SK-N-SH treated with all-trans-retinoic acid at 6 μM for 48 hours (cell line): ENCODE data around the gene CD46.

Experiments
- ATAC-seq: fragments of 200-7000 bp; cut with Tn5 transposase; 3 replicates; pipeline ENCODE4 v1.9.1; 2020; ENCODE audit warnings: mild to moderate bottlenecking, moderate library complexity
- ARNTL ChIP-seq: fragments of 450-650 bp; formaldehyde crosslinking; IDR thresholded peaks from 2 replicates; pipeline ENCODE4 v1.5.0; 2020; ENCODE audit warnings: low read depth, mild to moderate bottlenecking, moderate library complexity, borderline replicate concordance
- CSRNP3 ChIP-seq: fragments of 250-450 bp; sonication (Bioruptor Pico); IDR thresholded peaks from 2 replicates; pipeline ENCODE4 v1.5.1; 2021; ENCODE audit warnings: mild to moderate bottlenecking, moderate library complexity
- ESRRG ChIP-seq: fragments of 250-450 bp; sonication (Bioruptor Pico); IDR thresholded peaks from 2 replicates; pipeline ENCODE4 v1.6.1; 2021; ENCODE audit warnings: mild to moderate bottlenecking
- GLIS3 ChIP-seq: fragments of 250-450 bp; sonication (Bioruptor Pico); IDR thresholded peaks from 2 replicates; pipeline ENCODE4 v1.5.0; 2020; ENCODE audit warnings: mild to moderate bottlenecking, moderate library complexity
- ISL1 ChIP-seq: fragments of 250-450 bp; sonication (Bioruptor Pico); IDR thresholded peaks from 2 replicates; pipeline ENCODE4 v2.1.2; 2022; ENCODE audit warnings: mild to moderate bottlenecking, moderate library complexity
- OSR1 ChIP-seq: fragments of 250-450 bp; sonication (Bioruptor Pico); IDR thresholded peaks from 2 replicates; pipeline ENCODE4 v1.8.0; 2022; ENCODE audit warnings: moderate library complexity, mild to moderate bottlenecking, inconsistent platforms
- PPARA ChIP-seq: fragments of 250-450 bp; sonication (Bioruptor Pico); IDR thresholded peaks from 2 replicates; pipeline ENCODE4 v1.5.0; 2020; ENCODE audit warnings: mild to moderate bottlenecking, borderline replicate concordance
- RARB ChIP-seq: fragments of 250-450 bp; sonication (Bioruptor Pico); IDR thresholded peaks from 2 replicates; pipeline ENCODE4 v1.8.0; 2021; ENCODE audit warnings: mild to moderate bottlenecking, moderate library complexity
- SNAI2 ChIP-seq: fragments of 250-450 bp; sonication (Bioruptor Pico); IDR thresholded peaks from 2 replicates; pipeline ENCODE4 v1.5.0; 2020; ENCODE audit warnings: mild to moderate bottlenecking, moderate library complexity
- TCF4 ChIP-seq: fragments of 250-450 bp; sonication (Bioruptor Pico); IDR thresholded peaks from 2 replicates; pipeline ENCODE4 v1.8.0; 2021; ENCODE audit warnings: mild to moderate bottlenecking, moderate library complexity, borderline replicate concordance
- TOX ChIP-seq: fragments of 250-450 bp; sonication (Bioruptor Pico); IDR thresholded peaks from 2 replicates; pipeline ENCODE4 v1.8.0; 2021; ENCODE audit warnings: mild to moderate bottlenecking, moderate library complexity, borderline replicate concordance
- ZC3H10 ChIP-seq: fragments of 250-450 bp; sonication (Bioruptor Pico); IDR thresholded peaks from 2 replicates; pipeline ENCODE4 v1.5.1; 2021; ENCODE audit warnings: mild to moderate bottlenecking, moderate library complexity
- ZFP3 ChIP-seq: fragments of 250-450 bp; sonication (Bioruptor Pico); IDR thresholded peaks from 2 replicates; pipeline ENCODE4 v1.5.0; 2020; ENCODE audit warnings: mild to moderate bottlenecking, moderate library complexity
- ZFP30 ChIP-seq: fragments of 450-650 bp; formaldehyde crosslinking; IDR thresholded peaks from 2 replicates; pipeline ENCODE4 v1.5.0; 2022; ENCODE audit warnings: mild to moderate bottlenecking, moderate library complexity
- ZNF565 ChIP-seq: fragments of 450-650 bp; formaldehyde crosslinking; conservative IDR thresholded peaks from 2 replicates; pipeline ENCODE4 v1.5.0; 2020; ENCODE audit warnings: low read depth, mild to moderate bottlenecking, moderate library complexity
- ZNF8 ChIP-seq: fragments of 450-650 bp; formaldehyde crosslinking; IDR thresholded peaks from 2 replicates; pipeline ENCODE4 v1.5.0; 2020; ENCODE audit warnings: mild to moderate bottlenecking, moderate library complexity
- TF ChIP-seq, protein P1 (sequence below): fragments of 250-450 bp; sonication (Bioruptor Pico); IDR thresholded peaks from 2 replicates; pipeline ENCODE4 v1.8.0; 2021; ENCODE audit warnings: low read depth, mild to moderate bottlenecking, moderate library complexity, borderline replicate concordance
- TF ChIP-seq, protein P2 (sequence below): fragments of 250-450 bp; sonication (Bioruptor Pico); IDR thresholded peaks from 2 replicates; pipeline ENCODE4 v1.5.1; 2020; ENCODE audit warnings: low read depth, mild to moderate bottlenecking, moderate library complexity
- TF ChIP-seq, protein P3 (sequence below): fragments of 250-450 bp; sonication (Bioruptor Pico); IDR thresholded peaks from 2 replicates; pipeline ENCODE4 v1.5.0; 2020; ENCODE audit warnings: mild to moderate bottlenecking, moderate library complexity
- TF ChIP-seq, protein P4 (sequence below): fragments of 250-450 bp; sonication (Bioruptor Pico); IDR thresholded peaks from 2 replicates; pipeline ENCODE4 v1.8.0; 2020; ENCODE audit warnings: mild to moderate bottlenecking, moderate library complexity, borderline replicate concordance

Gene CD46

GRCh38 chr1:207818971-207819451, 67.2 kb downstream of the CD46 start (continued):
- TF ChIP-seq CSRNP3 (CRISPR knock-in tag) (no peak), OSR1 (no peak), ZFP3 (CRISPR knock-in tag) (no peak), ZC3H10 (CRISPR knock-in tag) (no peak)
- TF ChIP-seq, protein P1, sequence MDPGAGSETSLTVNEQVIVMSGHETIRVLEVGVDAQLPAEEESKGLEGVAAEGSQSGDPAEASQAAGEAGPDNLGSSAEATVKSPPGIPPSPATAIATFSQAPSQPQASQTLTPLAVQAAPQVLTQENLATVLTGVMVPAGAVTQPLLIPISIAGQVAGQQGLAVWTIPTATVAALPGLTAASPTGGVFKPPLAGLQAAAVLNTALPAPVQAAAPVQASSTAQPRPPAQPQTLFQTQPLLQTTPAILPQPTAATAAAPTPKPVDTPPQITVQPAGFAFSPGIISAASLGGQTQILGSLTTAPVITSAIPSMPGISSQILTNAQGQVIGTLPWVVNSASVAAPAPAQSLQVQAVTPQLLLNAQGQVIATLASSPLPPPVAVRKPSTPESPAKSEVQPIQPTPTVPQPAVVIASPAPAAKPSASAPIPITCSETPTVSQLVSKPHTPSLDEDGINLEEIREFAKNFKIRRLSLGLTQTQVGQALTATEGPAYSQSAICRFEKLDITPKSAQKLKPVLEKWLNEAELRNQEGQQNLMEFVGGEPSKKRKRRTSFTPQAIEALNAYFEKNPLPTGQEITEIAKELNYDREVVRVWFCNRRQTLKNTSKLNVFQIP (CRISPR knock-in tag) = no peak

GRCh38 chr1:207820568-207821463, 69.0 kb downstream of the CD46 start:
- TF ChIP-seq ZFP30 (CRISPR knock-in tag) = no peak
- no peak for TF ChIP-seq ARNTL (CRISPR knock-in tag)
- TF ChIP-seq SNAI2 (CRISPR knock-in tag) = no peak
- TF ChIP-seq ZNF8 (CRISPR knock-in tag) = no peak
- no peak for TF ChIP-seq PPARA (CRISPR knock-in tag)
- TF ChIP-seq TCF4 (CRISPR knock-in tag) = no peak
- TF ChIP-seq, protein P2, sequence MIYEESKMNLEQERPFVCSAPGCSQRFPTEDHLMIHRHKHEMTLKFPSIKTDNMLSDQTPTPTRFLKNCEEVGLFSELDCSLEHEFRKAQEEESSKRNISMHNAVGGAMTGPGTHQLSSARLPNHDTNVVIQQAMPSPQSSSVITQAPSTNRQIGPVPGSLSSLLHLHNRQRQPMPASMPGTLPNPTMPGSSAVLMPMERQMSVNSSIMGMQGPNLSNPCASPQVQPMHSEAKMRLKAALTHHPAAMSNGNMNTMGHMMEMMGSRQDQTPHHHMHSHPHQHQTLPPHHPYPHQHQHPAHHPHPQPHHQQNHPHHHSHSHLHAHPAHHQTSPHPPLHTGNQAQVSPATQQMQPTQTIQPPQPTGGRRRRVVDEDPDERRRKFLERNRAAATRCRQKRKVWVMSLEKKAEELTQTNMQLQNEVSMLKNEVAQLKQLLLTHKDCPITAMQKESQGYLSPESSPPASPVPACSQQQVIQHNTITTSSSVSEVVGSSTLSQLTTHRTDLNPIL (CRISPR knock-in tag) = no peak
- no peak for TF ChIP-seq ISL1 (CRISPR knock-in tag)
- TF ChIP-seq, protein P3, sequence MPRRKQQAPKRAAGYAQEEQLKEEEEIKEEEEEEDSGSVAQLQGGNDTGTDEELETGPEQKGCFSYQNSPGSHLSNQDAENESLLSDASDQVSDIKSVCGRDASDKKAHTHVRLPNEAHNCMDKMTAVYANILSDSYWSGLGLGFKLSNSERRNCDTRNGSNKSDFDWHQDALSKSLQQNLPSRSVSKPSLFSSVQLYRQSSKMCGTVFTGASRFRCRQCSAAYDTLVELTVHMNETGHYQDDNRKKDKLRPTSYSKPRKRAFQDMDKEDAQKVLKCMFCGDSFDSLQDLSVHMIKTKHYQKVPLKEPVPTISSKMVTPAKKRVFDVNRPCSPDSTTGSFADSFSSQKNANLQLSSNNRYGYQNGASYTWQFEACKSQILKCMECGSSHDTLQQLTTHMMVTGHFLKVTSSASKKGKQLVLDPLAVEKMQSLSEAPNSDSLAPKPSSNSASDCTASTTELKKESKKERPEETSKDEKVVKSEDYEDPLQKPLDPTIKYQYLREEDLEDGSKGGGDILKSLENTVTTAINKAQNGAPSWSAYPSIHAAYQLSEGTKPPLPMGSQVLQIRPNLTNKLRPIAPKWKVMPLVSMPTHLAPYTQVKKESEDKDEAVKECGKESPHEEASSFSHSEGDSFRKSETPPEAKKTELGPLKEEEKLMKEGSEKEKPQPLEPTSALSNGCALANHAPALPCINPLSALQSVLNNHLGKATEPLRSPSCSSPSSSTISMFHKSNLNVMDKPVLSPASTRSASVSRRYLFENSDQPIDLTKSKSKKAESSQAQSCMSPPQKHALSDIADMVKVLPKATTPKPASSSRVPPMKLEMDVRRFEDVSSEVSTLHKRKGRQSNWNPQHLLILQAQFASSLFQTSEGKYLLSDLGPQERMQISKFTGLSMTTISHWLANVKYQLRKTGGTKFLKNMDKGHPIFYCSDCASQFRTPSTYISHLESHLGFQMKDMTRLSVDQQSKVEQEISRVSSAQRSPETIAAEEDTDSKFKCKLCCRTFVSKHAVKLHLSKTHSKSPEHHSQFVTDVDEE (CRISPR knock-in tag) = no peak
- no peak for ATAC-seq

DNA sequence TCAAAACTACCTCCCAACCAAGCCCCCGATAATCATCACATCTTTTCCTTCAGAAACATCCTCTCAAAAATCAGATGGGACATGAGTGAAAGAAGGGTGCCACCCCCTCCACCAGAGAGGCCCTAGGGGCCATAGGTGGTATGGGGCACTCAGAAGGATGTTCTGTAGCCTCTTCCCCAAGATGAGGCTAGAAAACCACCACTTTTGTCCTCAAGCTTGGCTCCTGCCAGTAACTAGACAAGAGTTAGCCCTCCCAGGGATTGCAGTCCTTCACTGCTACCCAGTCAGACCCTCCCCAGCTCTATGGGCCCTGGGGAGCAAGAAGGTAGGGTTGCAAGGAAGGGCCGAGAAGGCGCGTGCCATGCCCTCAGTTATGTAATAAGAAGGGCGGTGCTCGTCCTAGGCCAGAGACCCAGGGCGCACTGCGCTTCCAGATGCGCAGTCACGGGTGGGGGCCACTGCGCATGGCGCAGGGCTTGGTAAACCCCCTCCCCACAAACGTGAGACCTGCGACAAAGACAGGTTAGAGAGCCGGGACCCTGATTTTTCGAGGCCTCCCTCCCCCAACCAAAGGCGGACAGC, 69.7 kb downstream of the CD46 start:
- TF ChIP-seq ZNF8 (CRISPR knock-in tag) (no peak), TOX (CRISPR knock-in tag) (no peak), ZNF565 (CRISPR knock-in tag) (no peak), ESRRG (CRISPR knock-in tag) (no peak), RARB (no peak), ZC3H10 (CRISPR knock-in tag) (no peak), ARNTL (CRISPR knock-in tag) (no peak), ZFP3 (CRISPR knock-in tag) (no peak), TCF4 (CRISPR knock-in tag) (no peak), GLIS3 (CRISPR knock-in tag) (no peak), OSR1 (no peak), ISL1 (CRISPR knock-in tag) (no peak), CSRNP3 (CRISPR knock-in tag) (no peak)
- TF ChIP-seq, protein P2 (CRISPR knock-in tag) = no peak
- TF ChIP-seq, protein P4, sequence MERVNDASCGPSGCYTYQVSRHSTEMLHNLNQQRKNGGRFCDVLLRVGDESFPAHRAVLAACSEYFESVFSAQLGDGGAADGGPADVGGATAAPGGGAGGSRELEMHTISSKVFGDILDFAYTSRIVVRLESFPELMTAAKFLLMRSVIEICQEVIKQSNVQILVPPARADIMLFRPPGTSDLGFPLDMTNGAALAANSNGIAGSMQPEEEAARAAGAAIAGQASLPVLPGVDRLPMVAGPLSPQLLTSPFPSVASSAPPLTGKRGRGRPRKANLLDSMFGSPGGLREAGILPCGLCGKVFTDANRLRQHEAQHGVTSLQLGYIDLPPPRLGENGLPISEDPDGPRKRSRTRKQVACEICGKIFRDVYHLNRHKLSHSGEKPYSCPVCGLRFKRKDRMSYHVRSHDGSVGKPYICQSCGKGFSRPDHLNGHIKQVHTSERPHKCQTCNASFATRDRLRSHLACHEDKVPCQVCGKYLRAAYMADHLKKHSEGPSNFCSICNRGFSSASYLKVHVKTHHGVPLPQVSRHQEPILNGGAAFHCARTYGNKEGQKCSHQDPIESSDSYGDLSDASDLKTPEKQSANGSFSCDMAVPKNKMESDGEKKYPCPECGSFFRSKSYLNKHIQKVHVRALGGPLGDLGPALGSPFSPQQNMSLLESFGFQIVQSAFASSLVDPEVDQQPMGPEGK (CRISPR knock-in tag) = no peak
- no peak for ATAC-seq
